H9 (cell line): ENCODE data around the gene SUMF1. TPM values are rescaled to one million over a fixed set of nuclear protein-coding genes. Genes with fewer than 3 reads are reported as not detected.

Experiments used
- DNase-seq: peaks from one replicate; pipeline ENCODE4 v3.0.0-alpha.2; 2017
- H2AFZ ChIP-seq: one replicate; pipeline ENCODE4 v1.6.1; 2013; ENCODE audit warnings: mild to moderate bottlenecking, low read length, control low read depth, moderate library complexity
- H2AK5ac ChIP-seq: 2 replicates; pipeline ENCODE4 v1.6.1; 2013; ENCODE audit warnings: low read length, control low read depth, mixed read lengths; ENCODE audit not compliant: insufficient read length
- H2BK120ac ChIP-seq: one replicate; pipeline ENCODE4 v1.6.1; 2013; ENCODE audit warnings: low read depth, mild to moderate bottlenecking, low read length, control low read depth, inconsistent platforms; ENCODE audit not compliant: poor library complexity, severe bottlenecking
- H2BK12ac ChIP-seq: 2 replicates; pipeline ENCODE4 v1.6.1; 2013; ENCODE audit warnings: low read length, control low read depth, mixed read lengths, low read depth; ENCODE audit not compliant: insufficient read length
- H2BK15ac ChIP-seq: 2 replicates; pipeline ENCODE4 v1.6.1; 2013; ENCODE audit warnings: low read depth, low read length, control low read depth
- H2BK20ac ChIP-seq: one replicate; pipeline ENCODE4 v1.6.1; 2013; ENCODE audit warnings: low read depth, mild to moderate bottlenecking, low read length, control low read depth, inconsistent platforms; ENCODE audit not compliant: poor library complexity, severe bottlenecking
- H2BK5ac ChIP-seq: 2 replicates; pipeline ENCODE4 v1.6.1; 2013; ENCODE audit warnings: low read length, control low read depth, mixed read lengths; ENCODE audit not compliant: insufficient read length
- H3K14ac ChIP-seq: 2 replicates; pipeline ENCODE4 v1.6.1; 2013; ENCODE audit warnings: low read length, control low read depth; ENCODE audit not compliant: insufficient read depth
- H3K18ac ChIP-seq: 2 replicates; pipeline ENCODE4 v1.6.1; 2013; ENCODE audit warnings: low read depth, mild to moderate bottlenecking, mixed read lengths, low read length, control low read depth; ENCODE audit not compliant: insufficient read length
- H3K23ac ChIP-seq: 2 replicates; pipeline ENCODE4 v1.6.1; 2013; ENCODE audit warnings: low read length, control low read depth, mixed read lengths, low read depth; ENCODE audit not compliant: insufficient read length
- H3K23me2 ChIP-seq: 2 replicates; pipeline ENCODE4 v1.6.1; 2013; ENCODE audit warnings: low read depth, mild to moderate bottlenecking, mixed read lengths, low read length, control low read depth; ENCODE audit not compliant: insufficient read length, poor library complexity, severe bottlenecking
- H3K27ac ChIP-seq: 2 replicates; pipeline ENCODE4 v1.5.1; 2013; ENCODE audit warnings: low read length, control low read depth, mixed read lengths, low read depth; ENCODE audit not compliant: insufficient read length
- H3K27me3 ChIP-seq: 2 replicates; pipeline ENCODE4 v1.6.1; 2013; ENCODE audit warnings: low read length, control low read depth, inconsistent platforms; ENCODE audit not compliant: insufficient read depth
- H3K4ac ChIP-seq: 2 replicates; pipeline ENCODE4 v1.6.1; 2013; ENCODE audit warnings: low read depth, mild to moderate bottlenecking, control low read depth, inconsistent platforms, low read length, moderate library complexity
- H3K4me1 ChIP-seq: 2 replicates; pipeline ENCODE4 v1.6.1; 2013; ENCODE audit warnings: low read length, control low read depth, inconsistent platforms; ENCODE audit not compliant: insufficient read depth
- H3K4me2 ChIP-seq: 2 replicates; pipeline ENCODE4 v1.6.1; 2013; ENCODE audit warnings: low read length, control low read depth, mixed read lengths; ENCODE audit not compliant: insufficient read length, insufficient read depth
- H3K56ac ChIP-seq: 2 replicates; pipeline ENCODE4 v1.6.1; 2013; ENCODE audit warnings: low read depth, mild to moderate bottlenecking, mixed read lengths, low read length, control low read depth; ENCODE audit not compliant: insufficient read length
- H3K79me1 ChIP-seq: 2 replicates; pipeline ENCODE4 v1.6.1; 2013; ENCODE audit warnings: low read depth, mild to moderate bottlenecking, moderate library complexity, low read length, control low read depth, inconsistent platforms; ENCODE audit not compliant: insufficient read depth, poor library complexity, severe bottlenecking
- H3K79me2 ChIP-seq: 2 replicates; pipeline ENCODE4 v1.6.1; 2013; ENCODE audit warnings: low read length, control low read depth, inconsistent platforms; ENCODE audit not compliant: insufficient read depth
- H3K9ac ChIP-seq: 2 replicates; pipeline ENCODE4 v1.6.1; 2013; ENCODE audit warnings: low read length, control low read depth, mixed read lengths; ENCODE audit not compliant: insufficient read length; ENCODE audit errors: extremely low read depth
- H3K9me3 ChIP-seq: one replicate; pipeline ENCODE4 v1.6.1; 2013; ENCODE audit warnings: low read depth, low read length, inconsistent platforms; ENCODE audit not compliant: control insufficient read depth
- H3T11ph ChIP-seq: one replicate; pipeline ENCODE4 v1.6.1; 2013; ENCODE audit warnings: mild to moderate bottlenecking, low read length, control low read depth, inconsistent platforms
- H4K20me1 ChIP-seq: one replicate; pipeline ENCODE4 v1.6.1; 2013; ENCODE audit not compliant: control insufficient read depth, insufficient read length, insufficient read depth
- H4K5ac ChIP-seq: 2 replicates; pipeline ENCODE4 v1.6.1; 2013; ENCODE audit warnings: low read depth, mild to moderate bottlenecking, mixed read lengths, low read length, control low read depth; ENCODE audit not compliant: insufficient read length
- H4K8ac ChIP-seq: replicated peaks from 2 replicates; pipeline ENCODE4 v1.6.1; 2013; ENCODE audit warnings: low read length, control low read depth, mixed read lengths, low read depth; ENCODE audit not compliant: insufficient read length
- H4K91ac ChIP-seq: 2 replicates; pipeline ENCODE4 v1.6.1; 2013; ENCODE audit warnings: low read depth, mild to moderate bottlenecking, moderate library complexity, mixed read lengths, low read length, control low read depth; ENCODE audit not compliant: insufficient read length
- H3K27ac Mint-ChIP-seq, 3 experiments: 2 replicates in 2 of 3; 3 replicates in 1 of 3; pipeline ENCODE4 v1.8.0; 2020 to 2021; ENCODE audit warnings: mixed read lengths in 3 of 3, mild to moderate bottlenecking in 1 of 3, moderate library complexity in 1 of 3
- H3K27me3 Mint-ChIP-seq: 2 replicates; pipeline ENCODE4 v1.8.0; 2021; ENCODE audit warnings: low read depth, mild to moderate bottlenecking, moderate library complexity, mixed read lengths
- H3K36me3 Mint-ChIP-seq, 3 experiments: 2 replicates in 2 of 3; 3 replicates in 1 of 3; pipeline ENCODE4 v1.8.0; 2020 to 2021; ENCODE audit warnings: low read depth in 3 of 3, mixed read lengths in 3 of 3; ENCODE audit not compliant: insufficient read depth in 1 of 3
- H3K4me1 Mint-ChIP-seq, 2 experiments: 2 replicates each; pipeline ENCODE4 v1.8.0; 2020; ENCODE audit warnings: mixed read lengths in 2 of 2
- H3K4me3 Mint-ChIP-seq, 2 experiments: 2 replicates in 1 of 2; 3 replicates in 1 of 2; pipeline ENCODE4 v1.8.0; 2020 to 2021; ENCODE audit warnings: mild to moderate bottlenecking in 2 of 2, mixed read lengths in 2 of 2, moderate library complexity in 1 of 2
- H3K9me3 Mint-ChIP-seq, 2 experiments: 2 replicates in 1 of 2; 3 replicates in 1 of 2; pipeline ENCODE4 v1.8.0; 2020; ENCODE audit warnings: mild to moderate bottlenecking in 2 of 2, mixed read lengths in 2 of 2, moderate library complexity in 1 of 2
- CTCF ChIP-seq: fragments of 200-600 bp; sonication (generic); conservative IDR thresholded peaks from 3 replicates; pipeline ENCODE4 v1.8.0; 2021; ENCODE audit warnings: antibody characterized with exemption, mild to moderate bottlenecking
- WGBS: extraction: QIAGEN DNeasy Blood & Tissue Kit; methylation state at CpG from one replicate; pipeline ENCODE4 v1.1.7; 2013; ENCODE audit warnings: missing lambda C conversion rate, low lambda C conversion rate, mixed read lengths; ENCODE audit not compliant: insufficient read length; ENCODE audit errors: extremely low coverage; 5-methylcytosine and 5-hydroxymethylcytosine counted together
- total RNA-seq: library from RNA; stranded (reverse); gene quantifications from 2 replicates; pipeline ENCODE4 v1.2.1, GENCODE V29; 2021

Gene SUMF1
- total RNA-seq, 1 experiment from 2014 or later, result 9.5 TPM

- Histone ChIP-seq H2BK120ac (no peak within 1 kb of the TSS), H3K4me1 (0 out of 2 replicates have a peak, but pooled peaks cover 2% of the 10 kb centered on the region), H2BK12ac (no peak within 1 kb of the TSS), H4K5ac (no peak within 1 kb of the TSS), H3K23ac (no peak within 1 kb of the TSS), H2BK15ac (no peak within 1 kb of the TSS), H2BK5ac (no peak within 1 kb of the TSS), H3T11ph (no peak within 1 kb of the TSS), H4K91ac (no peak within 1 kb of the TSS), H2BK20ac (no peak within 1 kb of the TSS), H3K4me2 (peak within 1 kb of the TSS; percentile 82), H3K23me2 (peaks cover 16% of the 10 kb centered on the region), H3K14ac (no peak within 1 kb of the TSS), H3K18ac (peak within 1 kb of the TSS; percentile 2), H4K20me1 (no peaks in the 10 kb centered on the region), H3K79me2 (no peaks in the 10 kb centered on the region), H3K4ac (no peak within 1 kb of the TSS), H3K9me3 (no peaks in the 10 kb centered on the region), H3K56ac (no peak within 1 kb of the TSS), H3K27ac (no peak within 1 kb of the TSS), H4K8ac (no peak within 1 kb of the TSS), H3K79me1 (no peaks in the 10 kb centered on the region), H2AK5ac (no peak within 1 kb of the TSS), H3K9ac (peak within 1 kb of the TSS; percentile 68), H2AFZ (peak within 1 kb of the TSS; percentile 76), H3K27me3 (no peaks in the 10 kb centered on the region)
- no peak for TF ChIP-seq CTCF
- H3K9me3 Mint-ChIP-seq, result no peaks in the 10 kb centered on the region
- no peaks in the 10 kb centered on the region for H3K36me3 Mint-ChIP-seq
- peaks cover 13 to 16% of the 10 kb centered on the region in 2 experiments for H3K4me1 Mint-ChIP-seq
- H3K4me3 Mint-ChIP-seq, result peak within 1 kb of the TSS; percentile 88 to 92
- peaks cover 54% of the 10 kb centered on the region for H3K27me3 Mint-ChIP-seq
- H3K27ac Mint-ChIP-seq, result peak within 1 kb of the TSS; percentile 81 to 98 (median 83); a peak in 5 of 7 replicates
- WGBS, result no CpG with 5 or more reads among the region's 47 CpGs
- peak; percentile 99 for DNase-seq
Observed at GRCh38 chr3:4493014-4493940, 26.2 kb upstream of the SUMF1 start, which contains the start of gene ITPR1. TSS of gene ITPR1 (plus strand) at chr3:4493348. CDS start at chr3:4516492, 23,144 bp downstream.
